ENCODE data around the gene MAMDC2. TPM values are rescaled to one million over a fixed set of nuclear protein-coding genes. Genes with fewer than 3 reads are reported as not detected.
A peak's percentile ranks its signal among the peaks of the same experiment; 100 is the strongest.

Gene MAMDC2, protein sequence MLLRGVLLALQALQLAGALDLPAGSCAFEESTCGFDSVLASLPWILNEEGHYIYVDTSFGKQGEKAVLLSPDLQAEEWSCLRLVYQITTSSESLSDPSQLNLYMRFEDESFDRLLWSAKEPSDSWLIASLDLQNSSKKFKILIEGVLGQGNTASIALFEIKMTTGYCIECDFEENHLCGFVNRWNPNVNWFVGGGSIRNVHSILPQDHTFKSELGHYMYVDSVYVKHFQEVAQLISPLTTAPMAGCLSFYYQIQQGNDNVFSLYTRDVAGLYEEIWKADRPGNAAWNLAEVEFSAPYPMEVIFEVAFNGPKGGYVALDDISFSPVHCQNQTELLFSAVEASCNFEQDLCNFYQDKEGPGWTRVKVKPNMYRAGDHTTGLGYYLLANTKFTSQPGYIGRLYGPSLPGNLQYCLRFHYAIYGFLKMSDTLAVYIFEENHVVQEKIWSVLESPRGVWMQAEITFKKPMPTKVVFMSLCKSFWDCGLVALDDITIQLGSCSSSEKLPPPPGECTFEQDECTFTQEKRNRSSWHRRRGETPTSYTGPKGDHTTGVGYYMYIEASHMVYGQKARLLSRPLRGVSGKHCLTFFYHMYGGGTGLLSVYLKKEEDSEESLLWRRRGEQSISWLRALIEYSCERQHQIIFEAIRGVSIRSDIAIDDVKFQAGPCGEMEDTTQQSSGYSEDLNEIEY
- 4.2 and 6.0 TPM in 2 replicates for total RNA-seq (2014; rRNA removed; shearing (Covaris generic))

DNA sequence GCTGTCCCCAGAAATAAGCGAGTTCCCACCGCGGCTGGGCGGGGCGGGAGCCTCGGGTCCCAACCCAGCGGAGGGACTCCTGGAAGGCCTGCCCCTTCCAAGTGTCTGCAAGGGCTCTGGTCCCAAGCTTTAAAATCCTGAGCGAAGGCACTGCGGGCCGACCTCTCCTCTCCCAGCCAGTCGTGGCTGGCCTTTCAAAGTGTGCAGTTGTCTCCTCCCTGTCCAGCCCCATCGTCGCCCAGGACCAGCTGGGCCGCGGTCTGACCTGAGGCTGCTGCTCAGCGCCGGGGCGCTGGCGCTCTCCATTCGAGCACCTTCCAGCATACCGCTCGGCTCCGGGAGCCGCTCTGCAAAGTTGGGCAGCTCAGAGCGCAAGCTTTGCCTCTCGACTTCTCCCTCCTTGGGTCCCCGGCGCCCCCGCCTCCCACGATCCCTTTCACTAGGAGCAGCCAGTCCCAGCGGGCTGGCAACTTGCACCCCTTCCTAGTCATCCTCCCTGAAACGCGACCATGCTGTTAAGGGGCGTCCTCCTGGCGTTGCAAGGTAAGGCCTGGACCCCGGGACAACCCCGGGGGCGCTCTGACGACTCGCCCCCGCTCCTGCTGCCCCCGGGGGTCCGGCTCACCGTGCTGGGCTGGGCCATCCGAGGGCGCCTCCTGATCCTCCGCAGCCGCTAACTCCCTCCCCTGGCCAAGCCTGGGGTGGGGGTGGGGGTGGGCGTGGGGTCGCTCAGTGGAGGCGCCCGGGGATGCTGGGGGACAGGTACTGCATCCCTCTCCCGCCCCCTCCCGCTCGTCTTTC is at the start of gene MAMDC2:
TSS of gene MAMDC2 (plus strand) at position 160 of the 801 bp plus-strand sequence. CDS start at position 510, 350 bp downstream.
- DNase-seq (ENCODE audit: low spot score) = no peak

DNA sequence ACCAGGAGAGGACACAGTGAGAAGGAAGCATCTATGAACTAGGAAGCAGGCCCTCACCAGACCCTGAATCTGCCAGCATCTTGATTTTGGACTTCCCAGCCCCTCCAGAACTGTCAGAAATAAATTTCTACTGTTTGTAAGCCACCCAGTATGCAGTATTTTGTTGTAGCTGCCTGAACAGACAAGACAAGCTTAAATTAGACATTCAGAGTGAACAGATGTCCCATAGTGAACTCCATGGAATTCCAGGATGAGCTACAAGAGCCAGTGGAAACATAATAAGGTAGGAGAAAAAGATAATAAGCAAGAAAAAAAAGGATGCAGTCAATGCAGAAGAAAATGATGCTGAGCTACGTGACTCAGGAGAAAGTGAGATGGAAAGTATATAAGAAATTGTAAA is 47.8 kb upstream of the MAMDC2 start:
- DNase-seq (ENCODE audit: low spot score) = no peak

DNA sequence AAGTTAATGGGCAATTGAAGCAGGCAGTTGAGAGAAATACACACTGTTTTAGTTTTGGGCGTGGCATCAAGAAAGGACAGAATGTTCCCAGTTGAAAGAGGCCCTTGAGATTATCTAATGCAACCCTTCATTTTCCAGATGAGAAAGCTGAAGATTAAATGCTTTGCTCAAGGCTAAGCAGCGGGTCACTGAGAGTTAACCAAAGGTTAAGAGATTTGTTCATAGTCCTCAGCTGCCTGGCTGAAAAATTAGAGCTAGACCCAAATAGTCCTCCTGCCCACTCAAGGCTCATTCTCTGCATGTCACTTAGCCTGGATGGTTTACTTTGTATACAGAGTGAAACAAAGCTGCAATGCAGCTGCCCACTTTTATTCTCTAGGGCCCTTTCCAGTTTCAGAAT is 46.7 kb upstream of the MAMDC2 start:
- no peak for DNase-seq (ENCODE audit: low spot score)

DNA sequence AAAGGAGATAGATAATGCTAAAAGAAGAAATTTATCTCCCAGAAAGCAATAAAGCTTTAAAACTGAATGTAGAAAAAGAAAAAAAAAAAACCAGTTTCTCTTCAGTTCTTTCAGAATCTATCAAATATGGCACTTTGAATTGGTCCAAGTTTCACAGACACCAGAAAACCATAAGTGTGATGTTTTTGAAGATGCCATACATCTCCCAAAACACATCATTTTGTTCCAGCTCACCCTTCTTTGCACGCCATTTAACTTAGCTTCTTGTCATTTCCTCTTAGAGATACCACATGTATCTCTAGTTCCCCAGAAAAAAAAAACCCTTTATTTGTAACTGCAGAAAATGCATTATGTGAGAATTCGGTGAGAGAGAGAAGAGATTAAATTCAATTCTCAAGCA is 46.1 kb upstream of the MAMDC2 start:
- DNase-seq (ENCODE audit: low spot score) = no peak

DNA sequence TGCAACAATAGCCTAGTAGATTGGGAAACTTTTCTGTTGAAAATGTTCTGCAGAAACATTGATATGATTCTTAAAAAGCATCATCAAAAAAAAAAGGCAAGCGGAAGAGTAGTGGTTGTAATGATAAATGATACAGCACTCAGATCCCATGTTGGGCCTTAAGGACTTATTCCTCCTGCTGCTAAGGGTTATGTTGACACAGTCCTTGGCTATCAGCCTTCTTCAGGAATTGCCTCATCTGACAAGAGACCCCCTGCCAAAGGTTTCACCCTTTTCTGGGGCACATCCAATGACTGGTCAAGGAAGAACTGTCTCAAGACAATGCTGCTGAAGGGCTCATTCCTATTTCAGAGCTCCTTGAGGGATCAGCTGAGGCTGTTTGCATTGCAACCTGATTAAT is 44.3 kb upstream of the MAMDC2 start:
- no peak for DNase-seq (ENCODE audit: low spot score)

DNA sequence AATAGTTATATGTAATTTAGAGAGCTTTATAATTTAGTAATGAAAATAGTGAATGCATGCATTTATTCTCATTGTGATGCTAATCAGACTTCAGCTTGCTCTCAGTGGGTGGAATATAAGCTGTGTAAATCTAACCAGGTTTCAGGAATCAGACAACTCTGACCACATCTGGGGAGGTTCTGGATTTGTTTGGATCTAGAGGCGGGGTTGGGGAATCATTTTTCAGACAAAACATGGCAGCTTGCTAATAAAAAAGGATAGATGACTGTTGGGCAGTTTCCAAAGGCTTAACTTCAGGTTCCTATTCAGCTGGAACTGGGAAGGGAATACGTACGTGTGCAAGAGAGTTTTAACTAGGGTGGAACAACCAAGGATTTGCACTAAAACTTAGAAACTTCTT is 43.2 kb upstream of the MAMDC2 start:
- DNase-seq (ENCODE audit: low spot score) = no peak

DNA sequence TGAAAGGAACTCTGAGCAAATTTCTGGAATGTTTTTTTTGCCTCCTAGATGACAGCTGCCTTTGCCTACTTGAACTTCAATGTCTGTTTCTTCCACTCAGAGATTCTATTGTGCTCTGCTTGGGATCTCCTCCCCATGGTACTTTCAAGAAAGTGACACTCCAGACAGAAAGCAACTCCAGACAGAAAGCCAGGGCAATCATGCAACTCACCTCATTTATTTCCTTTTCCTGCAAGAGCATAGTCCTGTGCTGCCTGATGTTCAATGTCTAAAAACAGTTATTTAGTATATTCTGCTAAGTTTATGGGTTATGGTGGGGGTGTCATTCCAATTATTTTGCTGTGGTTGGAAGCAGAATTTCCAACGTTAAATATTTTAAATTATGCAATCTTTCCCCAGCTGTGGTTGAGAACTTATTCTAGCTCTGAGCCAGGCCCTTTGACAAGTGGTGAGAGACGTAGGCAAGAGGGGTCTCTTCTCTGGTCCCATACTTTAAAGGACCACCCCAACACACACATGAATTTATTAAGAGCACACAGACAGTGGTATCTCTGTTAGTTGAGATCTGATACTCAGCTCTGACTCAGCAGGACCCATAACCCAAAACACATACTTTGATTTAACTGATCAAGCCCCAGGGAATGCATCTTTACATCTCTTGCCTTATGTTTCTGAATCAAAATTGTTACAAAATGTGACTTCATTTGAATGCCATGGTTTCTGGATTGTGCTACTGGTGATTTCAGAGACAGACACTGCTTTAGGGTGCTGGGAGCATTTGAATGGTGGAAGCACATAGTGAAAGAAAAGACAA is 39.5 kb upstream of the MAMDC2 start:
- DNase-seq (ENCODE audit: low spot score) = no peak

DNA sequence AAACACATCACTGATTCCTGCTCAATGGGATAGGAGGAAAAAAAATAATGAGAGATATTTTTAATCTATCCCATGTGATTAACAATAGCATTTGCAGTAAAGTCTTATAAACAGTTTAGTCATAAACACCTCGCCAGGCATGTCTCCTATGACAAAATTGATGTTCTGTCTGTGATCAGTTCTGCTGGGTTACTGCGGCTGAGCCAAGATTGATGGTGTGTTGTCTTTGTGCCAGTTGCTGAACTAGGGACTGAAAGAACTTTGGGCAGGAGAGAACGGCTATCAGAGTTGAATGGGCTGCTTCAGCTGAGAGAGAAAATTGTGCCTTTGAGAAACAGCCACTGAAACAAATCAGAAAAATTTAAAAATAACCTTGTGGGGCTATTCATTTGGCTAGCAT is 37.3 kb upstream of the MAMDC2 start:
- no peak for DNase-seq (ENCODE audit: low spot score)

DNA sequence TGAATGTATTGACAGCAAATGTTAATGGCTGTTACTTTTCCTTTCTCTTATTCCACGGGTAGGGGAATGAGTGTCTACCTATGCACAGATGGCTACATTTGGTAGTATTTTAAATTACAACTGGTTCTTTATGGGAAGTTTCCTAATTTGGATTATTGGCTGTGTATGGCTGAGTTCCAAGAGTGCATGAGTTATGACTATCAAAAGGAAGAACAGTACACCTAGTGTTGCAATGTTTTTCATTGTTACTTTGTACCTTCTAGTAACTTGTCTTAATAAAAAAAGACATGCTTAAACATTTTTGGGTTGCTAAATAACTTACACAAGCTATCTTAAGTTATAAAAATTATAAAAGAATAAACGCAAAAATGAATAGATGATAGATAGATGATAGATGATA is 35.8 kb upstream of the MAMDC2 start:
- DNase-seq (ENCODE audit: low spot score) = no peak

DNA sequence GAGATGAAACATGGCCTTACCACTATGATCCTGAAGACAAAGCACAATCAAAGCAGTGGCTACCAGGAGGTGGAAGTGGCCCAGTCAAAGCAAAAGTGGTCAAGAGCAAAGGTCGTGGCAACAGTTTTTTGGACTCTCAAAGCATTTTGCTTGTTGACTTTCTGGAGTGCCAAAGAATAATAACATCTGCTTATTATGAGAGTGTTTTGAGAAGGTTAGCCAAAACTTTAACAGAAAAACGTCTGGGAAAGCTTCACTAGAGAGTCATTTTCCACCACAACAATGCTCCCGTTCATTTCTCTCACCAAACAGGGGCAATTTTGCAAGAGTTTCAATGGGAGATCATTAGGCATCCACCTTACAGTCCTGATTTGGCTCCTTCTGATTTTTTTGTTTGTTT is 33.6 kb upstream of the MAMDC2 start:
- no peak for DNase-seq (ENCODE audit: low spot score)

DNA sequence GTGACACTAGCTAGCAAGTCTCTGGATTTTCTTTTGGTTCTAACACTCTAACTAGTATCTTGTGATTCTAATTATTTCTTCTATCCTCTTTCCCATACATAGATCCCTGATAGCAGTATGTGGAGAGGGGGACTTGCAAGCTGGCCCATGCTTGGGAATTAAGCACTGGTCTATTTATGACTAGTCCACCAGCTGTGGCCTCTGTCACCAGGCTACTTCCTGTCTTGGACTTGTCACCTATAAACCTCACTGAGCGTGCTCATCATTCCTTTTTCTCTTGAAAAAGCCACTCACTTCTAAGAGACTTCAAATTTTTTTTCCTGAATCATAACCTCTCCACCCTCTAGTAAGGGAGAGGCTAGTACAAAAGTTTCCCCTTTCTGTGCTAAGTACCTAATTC is 32.3 kb upstream of the MAMDC2 start:
- DNase-seq (ENCODE audit: low spot score) = peak; percentile 23

DNA sequence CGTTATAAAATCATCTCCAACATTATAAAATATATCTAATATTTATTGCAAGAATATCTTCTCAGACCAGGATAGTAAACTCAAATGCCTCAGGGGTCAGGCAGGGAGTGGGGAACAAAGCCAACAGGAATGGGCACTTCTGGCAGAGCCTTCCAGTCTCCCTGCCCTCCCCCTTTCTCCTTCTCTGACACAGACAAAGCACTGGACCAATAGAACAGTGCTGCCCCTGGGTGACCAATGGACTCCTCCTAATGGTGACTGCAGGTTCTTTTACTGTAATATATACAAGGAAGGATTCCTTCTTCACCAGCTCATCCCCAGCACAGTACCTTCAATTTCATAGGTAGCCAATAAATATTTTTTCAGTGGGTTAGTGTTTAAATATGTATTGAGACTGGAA is 31.1 kb upstream of the MAMDC2 start:
- peak; percentile 23 for DNase-seq (ENCODE audit: low spot score)

DNA sequence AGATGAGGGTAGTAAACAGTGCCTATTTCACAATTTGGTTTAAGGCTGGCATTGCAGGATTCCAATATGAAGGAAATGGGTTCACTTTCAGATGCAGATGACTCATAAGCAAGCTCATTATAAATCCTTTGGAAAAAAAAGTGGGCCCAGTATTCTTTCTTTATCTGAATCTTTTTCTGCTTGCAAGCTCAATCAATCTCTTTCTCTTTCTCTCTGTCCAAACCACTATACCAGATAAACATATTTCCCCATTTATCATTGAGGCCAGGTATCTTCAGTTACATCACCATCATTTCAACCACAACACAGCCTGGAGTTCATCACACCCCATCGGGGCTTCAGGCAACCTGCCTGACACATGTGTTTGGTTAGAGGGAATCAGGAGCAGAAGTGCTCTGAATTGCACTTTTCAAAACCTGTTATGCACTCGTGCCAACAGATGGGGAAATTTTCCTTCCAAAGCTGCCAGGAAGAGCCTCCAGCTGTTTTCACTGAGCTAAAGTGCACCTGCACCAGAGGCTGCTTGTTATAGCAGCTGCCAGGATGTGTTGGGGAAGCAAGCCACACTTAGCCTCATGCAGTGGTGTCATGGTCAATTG is 30.0 kb upstream of the MAMDC2 start:
- peak; percentile 71 for DNase-seq (ENCODE audit: low spot score)

DNA sequence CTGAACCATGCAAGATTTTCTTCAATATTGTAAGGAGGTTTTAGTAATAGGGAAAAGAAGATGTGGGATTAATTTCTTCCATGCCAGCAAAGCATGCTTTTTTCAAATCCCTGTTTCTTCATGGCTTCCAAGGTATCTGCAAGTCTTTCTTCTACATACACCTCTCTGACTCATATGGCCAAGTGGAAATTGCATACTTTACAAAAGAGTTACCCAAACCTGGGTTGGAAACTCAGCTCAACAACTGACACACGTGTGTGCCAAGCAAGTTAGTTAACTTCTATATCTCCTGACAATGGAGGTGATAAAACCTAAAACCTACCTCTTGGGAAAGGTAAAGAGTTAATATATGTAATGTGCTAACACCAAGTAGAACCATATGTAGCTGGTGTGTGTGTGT is 28.5 kb upstream of the MAMDC2 start:
- no peak for DNase-seq (ENCODE audit: low spot score)

DNA sequence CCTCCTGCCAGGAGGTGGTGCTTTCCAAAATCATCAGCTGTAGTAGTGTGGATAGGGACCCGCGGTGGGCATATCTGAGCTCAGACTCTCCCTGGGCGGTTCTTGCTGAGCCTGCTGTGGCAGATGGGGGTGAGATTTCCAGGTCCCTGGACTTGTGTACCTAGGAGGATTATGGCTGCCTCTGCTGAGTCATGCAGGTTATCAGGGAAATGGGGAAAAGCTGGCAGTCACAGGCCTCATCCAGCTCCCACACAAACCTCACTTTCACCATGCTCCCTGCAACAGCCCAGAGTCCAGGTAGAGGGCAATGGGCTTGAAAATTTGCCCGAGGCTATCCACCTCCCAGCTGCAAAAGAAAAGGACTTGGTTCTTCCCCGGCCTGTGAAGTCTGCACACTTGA is 23.4 kb upstream of the MAMDC2 start:
- DNase-seq (ENCODE audit: low spot score) = peak; percentile 44

DNA sequence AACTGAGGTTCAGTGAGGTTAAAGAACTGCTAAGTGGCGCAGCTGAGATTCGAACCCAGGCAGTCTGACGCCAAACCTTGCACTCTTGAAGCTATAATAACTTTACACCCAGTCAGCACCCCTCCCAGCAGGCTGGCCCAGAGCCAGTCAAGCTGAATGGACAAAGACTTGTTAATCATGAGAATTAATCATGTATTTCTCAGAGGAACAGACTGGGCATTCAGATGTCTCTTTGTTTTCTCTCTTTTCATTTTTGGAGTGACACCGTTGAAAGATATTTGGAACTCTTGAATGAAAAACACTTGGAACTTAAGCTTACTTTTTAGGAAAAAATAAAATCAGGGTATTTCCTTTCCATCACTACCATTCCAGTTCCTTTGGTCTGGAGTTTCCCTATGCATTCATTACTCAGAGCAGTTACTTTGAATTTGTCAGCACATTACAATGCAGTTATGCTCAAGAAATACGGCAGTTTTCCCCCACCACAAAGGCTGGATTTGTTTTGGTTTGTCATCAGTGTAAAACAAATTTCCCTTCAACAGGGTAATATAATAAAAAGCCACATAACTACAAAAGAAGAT is 22.6 kb upstream of the MAMDC2 start:
- DNase-seq (ENCODE audit: low spot score) = peak; percentile 96

DNA sequence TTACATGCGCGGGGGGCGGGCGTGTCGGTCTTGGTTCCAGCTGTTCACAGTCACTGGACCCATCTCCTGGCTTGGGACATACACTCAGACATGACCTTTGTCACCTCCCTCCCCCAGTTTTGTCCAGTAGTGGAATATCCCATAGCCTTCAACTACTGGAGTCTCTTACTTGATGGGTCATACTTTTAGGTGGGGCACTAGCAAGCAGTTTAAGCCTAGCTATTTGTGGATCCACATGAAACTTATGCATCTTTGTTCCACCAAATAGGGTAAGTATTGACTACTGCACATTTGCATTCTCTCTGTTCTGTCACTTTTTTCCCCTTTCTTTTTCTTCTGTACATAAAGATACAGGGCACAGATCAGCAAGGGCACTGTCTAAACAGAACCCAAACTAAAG is 15.4 kb upstream of the MAMDC2 start:
- no peak for DNase-seq (ENCODE audit: low spot score)

DNA sequence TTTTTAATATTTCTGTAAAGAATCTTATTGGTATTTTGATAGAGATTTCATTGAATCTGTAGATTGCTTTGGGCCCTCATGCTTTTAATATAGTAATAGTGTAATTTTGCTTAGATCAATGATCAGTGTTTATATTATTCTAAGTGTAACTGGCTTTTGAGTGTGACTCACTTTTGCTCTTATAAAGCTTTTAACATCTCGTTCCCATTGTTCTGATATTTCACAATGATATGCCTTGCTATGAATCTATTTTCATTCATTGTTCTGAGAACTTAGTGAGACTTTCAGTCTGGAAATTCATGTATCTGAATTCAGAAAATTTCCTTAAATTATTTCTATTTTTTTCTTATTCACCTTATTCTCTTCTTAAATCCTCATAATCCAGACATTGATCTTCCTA is 13.5 kb upstream of the MAMDC2 start:
- DNase-seq (ENCODE audit: low spot score) = no peak

DNA sequence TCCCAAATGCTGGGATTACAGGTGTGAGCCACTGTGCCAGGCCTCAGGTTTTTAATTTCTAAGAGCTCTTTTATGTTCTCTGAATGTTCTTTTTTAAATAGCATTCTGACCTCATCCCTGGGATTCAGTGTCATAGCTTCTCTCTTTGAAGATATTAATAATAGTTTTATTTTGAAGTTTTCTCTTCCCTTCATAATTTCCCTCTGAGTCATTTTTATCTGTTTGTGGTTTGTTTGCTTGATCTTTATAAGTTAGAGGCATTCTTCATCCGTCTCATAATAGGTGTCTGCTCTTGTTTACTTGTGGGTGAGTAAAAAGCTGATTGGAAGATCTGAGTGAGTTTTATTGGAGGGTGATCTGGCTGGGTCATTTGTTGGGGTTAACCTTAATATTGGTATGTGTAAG is 12.5 kb upstream of the MAMDC2 start:
- peak; percentile 91 for DNase-seq (ENCODE audit: low spot score)

DNA sequence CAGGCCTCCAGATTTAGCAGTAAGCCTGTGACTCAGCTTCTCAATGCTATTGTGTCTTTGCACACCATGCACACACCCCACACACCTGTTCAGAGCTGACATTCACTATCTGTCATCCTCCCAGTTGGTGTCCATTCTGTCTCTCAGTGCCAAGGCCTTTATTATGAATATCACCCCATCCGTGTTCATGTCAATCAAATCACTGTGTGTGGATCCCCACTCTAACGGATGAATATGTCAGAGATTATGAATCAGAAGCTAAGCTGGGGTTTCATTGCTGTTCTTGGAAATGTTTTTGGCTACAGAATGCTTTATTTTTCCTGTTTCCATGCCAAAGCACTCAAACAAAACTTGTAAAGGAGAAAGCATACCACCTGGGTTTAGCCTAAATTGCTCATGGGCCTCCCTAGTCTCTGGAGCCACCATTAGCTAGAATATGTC is 9.4 kb upstream of the MAMDC2 start:
- DNase-seq (ENCODE audit: low spot score) = no peak

DNA sequence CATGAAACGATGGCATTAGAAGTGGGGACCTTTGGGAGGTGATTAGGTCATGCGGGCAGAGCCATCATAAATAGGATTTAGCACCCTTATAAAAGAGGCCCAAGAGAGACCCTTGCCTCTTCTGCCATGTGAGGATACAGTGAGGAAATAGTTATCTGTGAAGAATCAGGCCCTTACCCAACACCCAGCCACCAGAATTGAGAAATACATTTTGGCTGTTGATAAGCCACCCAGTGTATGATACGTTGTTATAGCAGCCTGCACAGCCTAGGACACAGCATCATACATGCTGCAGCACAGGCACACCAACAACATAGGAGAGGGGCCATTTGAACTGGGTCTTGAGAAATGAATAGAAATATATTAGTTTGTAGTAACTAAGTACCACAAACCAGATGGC is 8.0 kb upstream of the MAMDC2 start:
- DNase-seq (ENCODE audit: low spot score) = no peak

Measured in A172 (cell line).